K562 (cell line): ENCODE measurements around the gene SLC22A6. TPM values are rescaled to one million over a fixed set of nuclear protein-coding genes. Genes with fewer than 3 reads are reported as not detected.

Experiments used
- ATAC-seq: fragments of 200-7000 bp; cut with Tn5 transposase; 3 replicates; pipeline ENCODE4 v1.9.1; 2020; ENCODE audit warnings: moderate library complexity
- BruUV-seq: library from RNA; stranded (reverse); fragments of 400-500 nt; replicated peaks from 2 replicates; lab custom pipeline; 2021; lab: Mats Ljungman, UMichigan
- CTCF ChIA-PET: fragments of 300-600 bp; formaldehyde crosslinking; extraction: SDS; loops from one replicate; lab custom pipeline; 2021; ENCODE audit warnings: low intra/inter-chr PET ratio; lab: Yijun Ruan, JAX
- POLR2A ChIA-PET: fragments of 300-600, 350-650 bp; sonication (Branson Sonifier 250); formaldehyde crosslinking; extraction: SDS; loops from one replicate; lab custom pipeline; 2021; ENCODE audit warnings: antibody characterized with exemption, inconsistent platforms; lab: Yijun Ruan, JAX
- DNase-seq, 4 experiments: peaks; one replicate each; pipeline versions ENCODE4 v3.0.0 to v3.0.0-alpha.2; 2011 to 2018; ENCODE audit warnings: low spot score in 3 of 4, mixed read lengths in 3 of 4; ENCODE audit errors: extremely low read depth in 1 of 4
- FAIRE-seq: peaks from 2 replicates; lab custom pipeline; 2011; peaks lifted over from hg19 to GRCh38; lab: Jason Lieb, UNC
- H2AFZ ChIP-seq: 2 replicates; pipeline ENCODE4 v1.6.0; 2011; ENCODE audit warnings: low read depth, low read length, control low read depth, inconsistent platforms
- H3K27ac ChIP-seq: fragments of 200-600 bp; 3 replicates; pipeline ENCODE4 v1.8.0; 2011; ENCODE audit warnings: low read depth, mild to moderate bottlenecking, control low read depth, inconsistent platforms, low read length, moderate library complexity, mixed read lengths; ENCODE audit errors: extremely low read depth
- H3K27me3 ChIP-seq, 2 experiments: fragments of 300-600 bp in 1 of 2; 2 replicates in 1 of 2; 3 replicates in 1 of 2; pipeline versions ENCODE4 v1.6.0 to v1.8.0; 2011; ENCODE audit warnings: inconsistent platforms in 2 of 2, low read length in 2 of 2, mild to moderate bottlenecking in 1 of 2, mixed read lengths in 1 of 2, moderate library complexity in 1 of 2; ENCODE audit not compliant: control insufficient read depth in 2 of 2, insufficient read depth in 2 of 2
- H3K36me3 ChIP-seq: fragments of 300-600 bp; 3 replicates; pipeline ENCODE4 v1.8.0; 2011; ENCODE audit warnings: mild to moderate bottlenecking, low read length, inconsistent platforms; ENCODE audit not compliant: control insufficient read depth, insufficient read depth
- H3K4me1 ChIP-seq, 2 experiments: fragments of 200-600 bp in 1 of 2; replicated peaks in 1 of 2; 2 replicates in 1 of 2; 3 replicates in 1 of 2; pipeline versions ENCODE4 v1.5.1 to v1.8.0; 2011; ENCODE audit warnings: inconsistent platforms in 2 of 2, low read length in 2 of 2, mild to moderate bottlenecking in 1 of 2, mixed read lengths in 1 of 2, moderate library complexity in 1 of 2; ENCODE audit not compliant: control insufficient read depth in 2 of 2, insufficient read depth in 2 of 2
- H3K4me2 ChIP-seq: 2 replicates; pipeline ENCODE4 v1.6.1; 2011; ENCODE audit warnings: low read length, control low read depth, inconsistent platforms, mixed read lengths; ENCODE audit not compliant: insufficient read depth
- H3K4me3 ChIP-seq: fragments of 200-600 bp; sonication (generic), shearing (Covaris generic); 2 replicates; pipeline ENCODE4 v1.5.1; 2016; ENCODE audit warnings: control low read depth, inconsistent platforms
- H3K79me2 ChIP-seq: fragments of 200-600 bp; 3 replicates; pipeline ENCODE4 v1.8.0; 2011; ENCODE audit warnings: low read length, inconsistent platforms; ENCODE audit not compliant: control insufficient read depth, insufficient read depth
- H3K9ac ChIP-seq, 2 experiments: 2 replicates each; pipeline versions ENCODE4 v1.6.0 to v1.6.1; 2011; ENCODE audit warnings: low read depth in 2 of 2, low read length in 2 of 2, control low read depth in 1 of 2, inconsistent platforms in 1 of 2, mild to moderate bottlenecking in 1 of 2, mixed read lengths in 1 of 2; ENCODE audit not compliant: insufficient read depth in 1 of 2
- H3K9me1 ChIP-seq: one replicate; pipeline ENCODE4 v1.6.0; 2011; ENCODE audit warnings: inconsistent platforms, mild to moderate bottlenecking, low read length, moderate library complexity; ENCODE audit not compliant: control insufficient read depth, insufficient read depth
- H3K9me3 ChIP-seq: replicated peaks from 2 replicates; pipeline ENCODE4 v1.5.1; 2011; ENCODE audit warnings: low read depth, low read length, inconsistent platforms; ENCODE audit not compliant: control insufficient read depth, insufficient read depth
- H4K20me1 ChIP-seq: replicated peaks from 2 replicates; pipeline ENCODE4 v1.6.1; 2011; ENCODE audit warnings: low read length, inconsistent platforms, mixed read lengths; ENCODE audit not compliant: control insufficient read depth, insufficient read depth
- ATF7 ChIP-seq: fragments of 450-650 bp; IDR thresholded peaks from 2 replicates; pipeline ENCODE4 v1.7.1; 2014; ENCODE audit warnings: mild to moderate bottlenecking, moderate library complexity
- GATAD2B ChIP-seq: fragments of 450-650 bp; IDR thresholded peaks from 2 replicates; pipeline ENCODE4 v1.6.1; 2017; ENCODE audit warnings: mild to moderate bottlenecking, borderline replicate concordance
- LEF1 ChIP-seq: fragments of 450-650 bp; IDR thresholded peaks from 2 replicates; pipeline ENCODE4 v1.6.1; 2016; ENCODE audit warnings: mild to moderate bottlenecking
- NFATC3 ChIP-seq: fragments of 450-650 bp; IDR thresholded peaks from 2 replicates; pipeline ENCODE4 v1.6.1; 2017; ENCODE audit warnings: mild to moderate bottlenecking
- NR1H2 ChIP-seq: sonication (generic); formaldehyde crosslinking; IDR thresholded peaks from 2 replicates; pipeline ENCODE4 v1.4.0; 2020; ENCODE audit warnings: mild to moderate bottlenecking, missing genetic modification reagents
- RAD51 ChIP-seq: fragments of 450-650 bp; IDR thresholded peaks from 2 replicates; pipeline ENCODE4 v1.7.1; 2016; ENCODE audit warnings: low read depth, mild to moderate bottlenecking, borderline replicate concordance
- RBM17 ChIP-seq: fragments of 200-400 bp; formaldehyde crosslinking; IDR thresholded peaks from 2 replicates; pipeline ENCODE4 v1.6.1; 2017; ENCODE audit warnings: low read depth, mild to moderate bottlenecking, low read length, borderline replicate concordance
- RUNX1 ChIP-seq: sonication (generic); IDR thresholded peaks from 2 replicates; pipeline ENCODE4 v1.6.1; 2016; ENCODE audit warnings: antibody characterized with exemption, low read depth
- ZNF408 ChIP-seq: fragments of 250-450 bp; sonication (Bioruptor Pico); IDR thresholded peaks from 2 replicates; pipeline ENCODE4 v1.4.0; 2020; ENCODE audit warnings: low read depth, mild to moderate bottlenecking, moderate library complexity
- ZNF77 ChIP-seq: fragments of 250-450 bp; sonication (Bioruptor Pico); IDR thresholded peaks from 2 replicates; pipeline ENCODE4 v1.5.0; 2020
- WGBS: fragments of 100-300 bp; shearing (Covaris generic); methylation state at CpG from one replicate; pipeline ENCODE4 v1.1.6; 2016; ENCODE audit warnings: low coverage, mixed read lengths; ENCODE audit not compliant: insufficient coverage; ENCODE audit errors: missing lambda C conversion rate; 5-methylcytosine and 5-hydroxymethylcytosine counted together
- in situ Hi-C: fragments of 300-500 bp; cut with MboI; formaldehyde crosslinking; loops from 4 replicates; pipeline ENCODE4 v1.15.0; 2018; ENCODE audit warnings: inconsistent platforms, mixed read lengths
- intact Hi-C: fragments of 100-400 bp; cut with micrococcal nuclease; formaldehyde crosslinking; loops from 2 replicates; pipeline ENCODE4 v1.14.2; 2022
- polyA plus RNA-seq, 8 experiments: library from polyadenylated mRNA; depleted of rRNA in 4 of 8; stranded (reverse) in 5 of 8; unstranded in 3 of 8; fragments of >200 nt; fragmentation: Nextera tagmentation in 2 of 8; fragmentation: Illumina TruSeq in 1 of 8; extraction: Ambion mirVana in 2 of 8; extraction: Trizol in 1 of 8; gene quantifications; 2 replicates each; pipeline versions ENCODE4 v1.2.1 to v1.2.3, GENCODE V29; 2011 to 2014; ENCODE audit warnings: inconsistent platforms in 1 of 8, missing spikeins in 1 of 8
- total RNA-seq, 7 experiments: library from RNA; depleted of rRNA in 6 of 7; stranded (reverse); fragments of >200 nt in 6 of 7; fragmentation: Illumina TruSeq in 2 of 7; extraction: Trizol in 2 of 7; gene quantifications; 2 replicates each; pipeline versions ENCODE4 v1.2.1 to v1.2.3, GENCODE V29; 2011 to 2021; ENCODE audit warnings: low replicate concordance in 1 of 7
- TF ChIP-seq, protein P1 (sequence below): fragments of 450-650 bp; IDR thresholded peaks from 2 replicates; pipeline ENCODE4 v1.6.1; 2016
- TF ChIP-seq, protein P2 (sequence below), 2 experiments: IDR thresholded peaks in 1 of 2; conservative IDR thresholded peaks in 1 of 2; 2 replicates each; pipeline ENCODE4 v1.6.1; 2016; ENCODE audit warnings: low read depth in 2 of 2, mild to moderate bottlenecking in 1 of 2, missing compliant biosample characterization in 1 of 2, missing genetic modification characterization in 1 of 2, moderate library complexity in 1 of 2

The SLC22A6 gene
- total and polyA plus RNA-seq, 9 of the 15 experiments (the other 6 are each of a cell fraction or from before 2014, with no cell fraction given), result not detected

DNA sequence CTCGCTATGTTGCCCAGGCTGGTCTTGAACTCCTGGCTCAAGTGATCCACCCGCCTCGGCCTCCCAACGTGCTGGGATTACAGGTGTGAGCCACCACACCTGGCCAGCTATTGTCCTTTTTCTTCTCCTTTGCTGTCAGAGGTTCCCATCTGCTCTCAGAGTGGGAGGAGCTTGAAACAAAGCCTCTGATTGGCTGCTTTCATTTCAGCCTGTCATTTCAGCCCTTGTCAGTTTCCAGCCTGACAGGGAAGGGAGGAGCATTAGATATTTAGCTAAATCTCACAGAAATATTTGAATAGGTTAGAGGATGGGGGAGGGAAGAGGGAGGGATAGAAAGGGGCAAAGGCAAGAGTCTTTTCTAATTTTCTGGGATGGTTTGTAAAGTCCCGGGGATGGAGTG is 8.7 kb downstream of the SLC22A6 start:
- peak; percentile 29 to 74 (median 70) for DNase-seq

More for the DNA sequence above, 8.7 kb downstream of the SLC22A6 start:
- no peaks in the 10 kb centered on the region for H4K20me1 ChIP-seq
- H2AFZ ChIP-seq, result no peak overlapping the region
- ATAC-seq (peak; percentile 81), FAIRE-seq (peak; percentile 78)
- no peaks in the 10 kb centered on the region for H3K79me2 ChIP-seq
- peaks cover 0 to 6% of the 10 kb centered on the region in 2 experiments; a peak in 1 of 5 replicates for H3K4me1 ChIP-seq
- H3K9ac ChIP-seq, result no peak overlapping the region
- 0% methylated on average over 4 of the region's 5 CpGs for WGBS
- in situ Hi-C loops (no loop called here), intact Hi-C loops (loop anchor here (5.0 kb wide), 1 partner anchor 69 kb away; no protein-coding TSS in a partner anchor)
- H3K27ac ChIP-seq, result no peak overlapping the region
- H3K9me1 ChIP-seq, result peaks cover 2% of the 10 kb centered on the region
- TF ChIP-seq, protein P1, sequence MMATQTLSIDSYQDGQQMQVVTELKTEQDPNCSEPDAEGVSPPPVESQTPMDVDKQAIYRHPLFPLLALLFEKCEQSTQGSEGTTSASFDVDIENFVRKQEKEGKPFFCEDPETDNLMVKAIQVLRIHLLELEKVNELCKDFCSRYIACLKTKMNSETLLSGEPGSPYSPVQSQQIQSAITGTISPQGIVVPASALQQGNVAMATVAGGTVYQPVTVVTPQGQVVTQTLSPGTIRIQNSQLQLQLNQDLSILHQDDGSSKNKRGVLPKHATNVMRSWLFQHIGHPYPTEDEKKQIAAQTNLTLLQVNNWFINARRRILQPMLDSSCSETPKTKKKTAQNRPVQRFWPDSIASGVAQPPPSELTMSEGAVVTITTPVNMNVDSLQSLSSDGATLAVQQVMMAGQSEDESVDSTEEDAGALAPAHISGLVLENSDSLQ, result peak; percentile 87
- TF ChIP-seq RUNX1 (no peak), NFATC3 (no peak), RBM17 (no peak), ZNF408 (CRISPR knock-in tag) (no peak), GATAD2B (no peak), NR1H2 (CRISPR knock-in tag) (no peak), LEF1 (no peak), ATF7 (no peak), ZNF77 (CRISPR knock-in tag) (no peak), RAD51 (no peak)
- TF ChIP-seq, protein P2, sequence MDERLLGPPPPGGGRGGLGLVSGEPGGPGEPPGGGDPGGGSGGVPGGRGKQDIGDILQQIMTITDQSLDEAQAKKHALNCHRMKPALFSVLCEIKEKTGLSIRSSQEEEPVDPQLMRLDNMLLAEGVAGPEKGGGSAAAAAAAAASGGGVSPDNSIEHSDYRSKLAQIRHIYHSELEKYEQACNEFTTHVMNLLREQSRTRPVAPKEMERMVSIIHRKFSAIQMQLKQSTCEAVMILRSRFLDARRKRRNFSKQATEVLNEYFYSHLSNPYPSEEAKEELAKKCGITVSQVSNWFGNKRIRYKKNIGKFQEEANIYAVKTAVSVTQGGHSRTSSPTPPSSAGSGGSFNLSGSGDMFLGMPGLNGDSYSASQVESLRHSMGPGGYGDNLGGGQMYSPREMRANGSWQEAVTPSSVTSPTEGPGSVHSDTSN (CRISPR knock-in tag; IDR thresholded peaks at IDR 0.05; ENCODE audit: low read depth), result no peak
- TF ChIP-seq, protein P2 (tag; conservative IDR thresholded peaks at IDR 0.05; ENCODE audit: low read depth), result peak; percentile 44; the same call in 1 of the 2 replicates
- TF ChIP-seq, all 486 proteins: peak for 2
- CTCF ChIA-PET, result interaction anchor here (0.6 kb wide), 2 partner anchors 62 to 614 kb away, joined by 3 to 4 read pairs; no protein-coding TSS in a partner anchor
- Histone ChIP-seq H3K4me3 (no peak overlapping the region), H3K9me3 (no peaks in the 10 kb centered on the region), H3K4me2 (no peak overlapping the region), H3K36me3 (no peaks in the 10 kb centered on the region), H3K27me3 (peaks cover 5 to 36% of the 10 kb centered on the region in 2 experiments; a peak in 3 of 5 replicates)
- POLR2A ChIA-PET, result interaction anchor here (0.6 to 1.2 kb wide), 2 partner anchors 38 to 57 kb away, joined by 3 to 5 read pairs; no protein-coding TSS in a partner anchor
- no TSS peak for BruUV-seq
